Measurements from ENCODE around the gene TMX3.

TMX3 gene

GRCh38 chr18:68713131-68713530, 1.8 kb downstream of the TMX3 start:
- no peak for DNase-seq (ENCODE audit: low spot score)

- DNase-seq (ENCODE audit: low spot score), result no peak
These were observed 7.3 kb downstream of the TMX3 start for GRCh38 chr18:68707646-68708045.

- DNase-seq (ENCODE audit: low spot score), result no peak
These were observed 9.8 kb downstream of the TMX3 start for GRCh38 chr18:68705119-68705518.

- no peak for DNase-seq (ENCODE audit: low spot score)
These were observed 11.6 kb downstream of the TMX3 start for GRCh38 chr18:68703326-68703725.

- no peak for DNase-seq (ENCODE audit: low spot score)
These were observed 13.6 kb downstream of the TMX3 start for GRCh38 chr18:68701353-68701752.

- DNase-seq (ENCODE audit: low spot score), result no peak
These were observed 15.9 kb downstream of the TMX3 start for GRCh38 chr18:68699043-68699442.

- no peak for DNase-seq (ENCODE audit: low spot score)
These were observed 18.0 kb downstream of the TMX3 start for GRCh38 chr18:68696937-68697336.

- no peak for DNase-seq (ENCODE audit: low spot score)
These were observed 20.6 kb downstream of the TMX3 start for GRCh38 chr18:68694316-68694715.

- no peak for DNase-seq (ENCODE audit: low spot score)
These were observed 21.7 kb downstream of the TMX3 start for GRCh38 chr18:68693091-68693815.

- DNase-seq (ENCODE audit: low spot score), result peak; percentile 61
These were observed 35.4 kb downstream of the TMX3 start for GRCh38 chr18:68679528-68679927.

GRCh38 chr18:68676913-68677312, 38.0 kb downstream of the TMX3 start:
- no peak for DNase-seq (ENCODE audit: low spot score)

GRCh38 chr18:68667121-68667520, 47.8 kb downstream of the TMX3 start:
- DNase-seq (ENCODE audit: low spot score), result no peak

- DNase-seq (ENCODE audit: low spot score), result no peak
These were observed 48.5 kb downstream of the TMX3 start for GRCh38 chr18:68666381-68666780.

GRCh38 chr18:68665628-68666027, 49.3 kb downstream of the TMX3 start:
- DNase-seq (ENCODE audit: low spot score), result no peak

GRCh38 chr18:68662754-68663153, 52.2 kb downstream of the TMX3 start:
- peak; percentile 30 for DNase-seq (ENCODE audit: low spot score)

GRCh38 chr18:68660354-68661183, 54.3 kb downstream of the TMX3 start:
- DNase-seq (ENCODE audit: low spot score), result peak; percentile 43

GRCh38 chr18:68648191-68648590, 66.7 kb downstream of the TMX3 start:
- DNase-seq (ENCODE audit: low spot score), result no peak

GRCh38 chr18:68642003-68642402, 72.9 kb downstream of the TMX3 start:
- DNase-seq (ENCODE audit: low spot score), result no peak

- DNase-seq (ENCODE audit: low spot score), result no peak
These were observed 74.0 kb downstream of the TMX3 start for GRCh38 chr18:68640861-68641260.

- DNase-seq (ENCODE audit: low spot score), result no peak
These were observed 76.3 kb downstream of the TMX3 start for GRCh38 chr18:68638613-68639012.

- no peak for DNase-seq (ENCODE audit: low spot score)
These were observed 87.1 kb downstream of the TMX3 start for GRCh38 chr18:68627812-68628211.
